Breast epithelium (tissue), 4 donors: ENCODE data around the gene OAT. TPM values are rescaled to one million over a fixed set of nuclear protein-coding genes. Genes with fewer than 3 reads are reported as not detected.
"Not testable (repeated sequence)": the region's sequence is repeated elsewhere in the genome, so short reads cannot be mapped to it uniquely, and the experiment has no call there.

Experiments
- DNase-seq, 2 donors: peaks; one replicate each; pipeline ENCODE4 v3.0.0-alpha.2; 2019; ENCODE audit warnings: low spot score in 2 of 2
- H3K27ac ChIP-seq, 2 donors: fragments of 200-600 bp; sonication (generic) in 1 of 2; one replicate each; pipeline ENCODE4 v1.5.1; 2016 to 2019; ENCODE audit warnings: mild to moderate bottlenecking in 1 of 2
- H3K27me3 ChIP-seq, 2 donors: fragments of 200-600 bp; sonication (generic) in 1 of 2; one replicate each; pipeline versions ENCODE4 v1.5.1 to v1.6.0; 2017 to 2019; ENCODE audit warnings: control low read depth in 1 of 2, mild to moderate bottlenecking in 1 of 2
- H3K36me3 ChIP-seq: fragments of 200-600 bp; one replicate; pipeline ENCODE4 v1.5.1; 2019
- H3K4me1 ChIP-seq, 2 donors: fragments of 200-600 bp; sonication (generic); one replicate each; pipeline ENCODE4 v1.5.1; 2016 to 2019; ENCODE audit warnings: control low read depth in 1 of 2
- H3K4me3 ChIP-seq, 3 donors: fragments of 200-600 bp; sonication (generic); 1 replicate in 2 of 3; 2 replicates in 1 of 3; pipeline ENCODE4 v1.5.1; 2016 to 2019; ENCODE audit warnings: mild to moderate bottlenecking in 3 of 3, moderate library complexity in 2 of 3
- H3K9me3 ChIP-seq, 2 donors: fragments of 200-600 bp; sonication (generic) in 1 of 2; one replicate each; pipeline ENCODE4 v1.5.1; 2016 to 2019; ENCODE audit warnings: control low read depth in 1 of 2
- POLR2A ChIP-seq: fragments of 450-650 bp; IDR thresholded peaks from one replicate; pipeline ENCODE4 v1.6.1; 2016; ENCODE audit warnings: antibody characterized with exemption, mild to moderate bottlenecking, moderate library complexity
- POLR2AphosphoS5 ChIP-seq, 3 donors: sonication (generic); formaldehyde crosslinking; IDR thresholded peaks; one replicate each; pipeline ENCODE4 v1.6.1; 2017; ENCODE audit warnings: antibody characterized with exemption in 3 of 3
- intact Hi-C: fragments of 100-400 bp; cut with DNase I; formaldehyde crosslinking; loops from one replicate; pipeline ENCODE4 v1.15.1; 2023; ENCODE audit warnings: low total_unique reads
- total RNA-seq, 3 donors: library from RNA; depleted of rRNA; stranded (reverse); fragments of >200 nt; gene quantifications; one replicate each; pipeline ENCODE4 v1.1.0, GENCODE V29; 2016
- TF ChIP-seq, protein P1 (sequence below), 3 donors: fragments of 450-650 bp; IDR thresholded peaks; one replicate each; pipeline ENCODE4 v1.5.1; 2016 to 2017; ENCODE audit warnings: antibody characterized with exemption in 3 of 3, mild to moderate bottlenecking in 3 of 3, moderate library complexity in 3 of 3

Gene OAT
- total RNA-seq, 3 donors from 2014 or later: 93.3 to 160 (median 115) TPM

GRCh38 chr10:124369986-124370385 is 48.7 kb downstream of the OAT start:
- no peak overlapping the region for H3K27ac ChIP-seq
- H3K27me3 ChIP-seq: no peaks in the 10 kb centered on the region
- no peaks in the 10 kb centered on the region for H3K9me3 ChIP-seq
- no peak for TF ChIP-seq POLR2A
- no peak for TF ChIP-seq POLR2AphosphoS5 (IDR thresholded peaks at IDR 0.05)
- TF ChIP-seq, protein P1, sequence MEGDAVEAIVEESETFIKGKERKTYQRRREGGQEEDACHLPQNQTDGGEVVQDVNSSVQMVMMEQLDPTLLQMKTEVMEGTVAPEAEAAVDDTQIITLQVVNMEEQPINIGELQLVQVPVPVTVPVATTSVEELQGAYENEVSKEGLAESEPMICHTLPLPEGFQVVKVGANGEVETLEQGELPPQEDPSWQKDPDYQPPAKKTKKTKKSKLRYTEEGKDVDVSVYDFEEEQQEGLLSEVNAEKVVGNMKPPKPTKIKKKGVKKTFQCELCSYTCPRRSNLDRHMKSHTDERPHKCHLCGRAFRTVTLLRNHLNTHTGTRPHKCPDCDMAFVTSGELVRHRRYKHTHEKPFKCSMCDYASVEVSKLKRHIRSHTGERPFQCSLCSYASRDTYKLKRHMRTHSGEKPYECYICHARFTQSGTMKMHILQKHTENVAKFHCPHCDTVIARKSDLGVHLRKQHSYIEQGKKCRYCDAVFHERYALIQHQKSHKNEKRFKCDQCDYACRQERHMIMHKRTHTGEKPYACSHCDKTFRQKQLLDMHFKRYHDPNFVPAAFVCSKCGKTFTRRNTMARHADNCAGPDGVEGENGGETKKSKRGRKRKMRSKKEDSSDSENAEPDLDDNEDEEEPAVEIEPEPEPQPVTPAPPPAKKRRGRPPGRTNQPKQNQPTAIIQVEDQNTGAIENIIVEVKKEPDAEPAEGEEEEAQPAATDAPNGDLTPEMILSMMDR (IDR thresholded peaks at IDR 0.05): no peak
- no peak for DNase-seq
- intact Hi-C loops: no loop called here
- no peak overlapping the region for H3K4me3 ChIP-seq
- no peaks in the 10 kb centered on the region for H3K4me1 ChIP-seq
- no peaks in the 10 kb centered on the region for H3K36me3 ChIP-seq

GRCh38 chr10:124369533-124369932 is 49.2 kb downstream of the OAT start:
- H3K9me3 ChIP-seq, H3K4me3 ChIP-seq, H3K27me3 ChIP-seq, H3K27ac ChIP-seq, H3K36me3 ChIP-seq, intact Hi-C loops, H3K4me1 ChIP-seq, DNase-seq: not testable (repeated sequence)

- TF ChIP-seq POLR2A (no peak), POLR2AphosphoS5 (IDR thresholded peaks at IDR 0.05) (no peak)
- TF ChIP-seq, protein P1 (IDR thresholded peaks at IDR 0.05): no peak
- no peak for DNase-seq
- no peak overlapping the region for H3K27ac ChIP-seq
- no peaks in the 10 kb centered on the region for H3K4me1 ChIP-seq
- intact Hi-C loops: no loop called here
- H3K27me3 ChIP-seq: no peaks in the 10 kb centered on the region
- no peaks in the 10 kb centered on the region for H3K36me3 ChIP-seq
- H3K9me3 ChIP-seq: no peaks in the 10 kb centered on the region
- no peak overlapping the region for H3K4me3 ChIP-seq
Measured at GRCh38 chr10:124369066-124369465, 49.7 kb downstream of the OAT start.

GRCh38 chr10:124367936-124368335 is 50.8 kb downstream of the OAT start:
- Histone ChIP-seq H3K27me3 (no peaks in the 10 kb centered on the region), H3K4me1 (no peaks in the 10 kb centered on the region), H3K9me3 (no peaks in the 10 kb centered on the region), H3K36me3 (no peaks in the 10 kb centered on the region), H3K27ac (no peak overlapping the region), H3K4me3 (no peak overlapping the region)
- DNase-seq: no peak
- TF ChIP-seq, protein P1 (IDR thresholded peaks at IDR 0.05): no peak
- no peak for TF ChIP-seq POLR2A
- TF ChIP-seq POLR2AphosphoS5 (IDR thresholded peaks at IDR 0.05): no peak
- intact Hi-C loops: loop anchor here (1.0 kb wide), 1 partner anchor 47 kb away; no protein-coding TSS in a partner anchor

DNA sequence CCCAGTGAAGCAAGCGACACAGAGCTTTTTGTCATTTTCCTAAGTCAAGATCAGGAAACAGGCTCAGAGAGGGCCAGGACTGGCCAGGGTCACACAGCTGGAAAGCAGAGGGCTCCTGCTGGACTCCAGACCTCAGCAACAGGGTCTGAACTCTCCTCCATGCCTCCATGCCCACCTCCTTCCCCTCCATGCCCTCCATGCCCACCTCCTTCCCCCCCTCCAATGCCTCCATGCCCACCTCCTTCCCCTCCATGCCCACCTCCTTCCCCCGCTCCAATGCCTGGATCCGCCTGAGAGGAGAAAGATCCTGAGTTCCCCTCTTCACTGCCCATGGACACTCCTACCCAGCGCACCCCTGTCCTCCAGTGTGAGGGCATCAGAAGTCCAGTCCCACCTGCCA is 51.3 kb downstream of the OAT start:
- Histone ChIP-seq H3K9me3 (no peaks in the 10 kb centered on the region), H3K36me3 (no peaks in the 10 kb centered on the region), H3K27ac (no peak overlapping the region), H3K4me1 (no peaks in the 10 kb centered on the region), H3K4me3 (no peak overlapping the region), H3K27me3 (no peaks in the 10 kb centered on the region)
- TF ChIP-seq POLR2A (no peak), POLR2AphosphoS5 (IDR thresholded peaks at IDR 0.05) (no peak)
- TF ChIP-seq, protein P1 (IDR thresholded peaks at IDR 0.05): no peak
- intact Hi-C loops: loop anchor here (1.0 kb wide), 1 partner anchor 46 kb away; no protein-coding TSS in a partner anchor
- no peak for DNase-seq

- Histone ChIP-seq H3K27me3 (no peaks in the 10 kb centered on the region), H3K36me3 (no peaks in the 10 kb centered on the region), H3K4me3 (no peak overlapping the region), H3K9me3 (no peaks in the 10 kb centered on the region), H3K27ac (no peak overlapping the region), H3K4me1 (no peaks in the 10 kb centered on the region)
- TF ChIP-seq POLR2AphosphoS5 (IDR thresholded peaks at IDR 0.05) (no peak), POLR2A (no peak)
- TF ChIP-seq, protein P1 (IDR thresholded peaks at IDR 0.05): no peak
- no peak for DNase-seq
- intact Hi-C loops: loop anchor here (1.0 kb wide), 1 partner anchor 46 kb away; no protein-coding TSS in a partner anchor
Measured at GRCh38 chr10:124366825-124367224, 51.9 kb downstream of the OAT start.
